Kidney (tissue), 14 donors: ENCODE measurements around the gene TMEM235. TPM values are rescaled to one million over a fixed set of nuclear protein-coding genes. Genes with fewer than 3 reads are reported as not detected.

Experiments
- DNase-seq, 5 donors: peaks; one replicate each; pipeline ENCODE4 v3.0.0-alpha.2; 2013 to 2020
- FAIRE-seq: peaks from 2 replicates; lab custom pipeline; 2012; peaks lifted over from hg19 to GRCh38; lab: Jason Lieb, UNC
- H3K27ac ChIP-seq, 2 donors: one replicate each; pipeline ENCODE4 v1.7.0; 2013; ENCODE audit warnings: low read depth in 2 of 2, low read length in 2 of 2, inconsistent platforms in 1 of 2
- H3K27me3 ChIP-seq: one replicate; pipeline ENCODE4 v1.7.1; 2013; ENCODE audit warnings: low read length, inconsistent platforms; ENCODE audit not compliant: control insufficient read depth, insufficient read depth
- H3K36me3 ChIP-seq, 3 donors: one replicate each; pipeline versions ENCODE4 v1.7.0 to v1.7.1; 2013; ENCODE audit warnings: low read length in 3 of 3, control low read depth in 1 of 3, inconsistent platforms in 1 of 3; ENCODE audit not compliant: insufficient read depth in 3 of 3, control insufficient read depth in 2 of 3
- H3K4me1 ChIP-seq, 3 donors: one replicate each; pipeline versions ENCODE4 v1.7.0 to v1.7.1; 2013; ENCODE audit warnings: low read length in 3 of 3, inconsistent platforms in 1 of 3, low read depth in 1 of 3; ENCODE audit not compliant: control insufficient read depth in 2 of 3, insufficient read depth in 2 of 3
- H3K4me3 ChIP-seq, 3 donors: one replicate each; pipeline versions ENCODE4 v1.7.0 to v1.8.1; 2013; ENCODE audit warnings: low read length in 3 of 3, control low read depth in 1 of 3, inconsistent platforms in 1 of 3
- H3K9ac ChIP-seq, 3 donors: one replicate each; pipeline versions ENCODE4 v1.7.0 to v1.7.1; 2013; ENCODE audit warnings: low read length in 3 of 3, control low read depth in 1 of 3, inconsistent platforms in 1 of 3
- H3K9me3 ChIP-seq, 3 donors: one replicate each; pipeline versions ENCODE4 v1.7.0 to v1.7.1; 2013; ENCODE audit warnings: low read length in 3 of 3, control low read depth in 1 of 3, inconsistent platforms in 1 of 3; ENCODE audit not compliant: control insufficient read depth in 2 of 3, insufficient read depth in 1 of 3
- CTCF ChIP-seq: IDR thresholded peaks from 3 replicates; pipeline ENCODE4 v1.5.1; 2012; ENCODE audit warnings: mild to moderate bottlenecking, moderate library complexity, borderline replicate concordance; ENCODE audit not compliant: insufficient read depth; ENCODE audit errors: extremely low read depth
- intact Hi-C: fragments of 100-400 bp; cut with DNase I; formaldehyde crosslinking; loops from one replicate; pipeline ENCODE4 v1.11.1; 2022
- polyA plus RNA-seq: library from polyadenylated mRNA; stranded (reverse); fragments of 350-450 nt; fragmentation: Illumina TruSeq; extraction: RNeasy Lipid Tissue Mini Kit (QIAGEN cat#74804); gene quantifications from one replicate; pipeline ENCODE4 v1.2.3, GENCODE V29; 2014; ENCODE audit warnings: low read depth, low replicate concordance; ENCODE audit not compliant: insufficient read depth
- total RNA-seq: library from RNA; stranded (reverse); fragmentation: NEBNext Ultra II Directional; extraction: Animal tissue kit (Norgen Biotek cat#: 25700); gene quantifications from one replicate; pipeline ENCODE4 v1.2.1, GENCODE V29; 2021
- donor health status: control.
- donor health status: control.
- donor health status: control.
- donor health status: control.
- donor health status: control.
- donor health status: DM: yes; HTN: yes; CAD: no.
- donor health status: Normal renal cell carcinoma (clear cell type).

TMEM235 gene
- total and polyA plus RNA-seq, 2 donors from 2014 or later = not detected

- peak in 1 of 5 donors; percentile 54 for DNase-seq
- TF ChIP-seq CTCF = no peak
- H3K9ac ChIP-seq = peak overlapping the region in 1 of 3 donors; percentile 56
These were observed 47.1 kb upstream of the TMEM235 start for GRCh38 chr17:78184351-78184750.

GRCh38 chr17:78184868-78185267, 46.6 kb upstream of the TMEM235 start:
- no peak for TF ChIP-seq CTCF
- Histone ChIP-seq H3K4me3 (peak overlapping the region in 2 of 3 donors; percentile 59 to 70), H3K4me1 (peaks cover 0 to 20% (median 17%) of the 10 kb centered on the region in 3 donors), H3K36me3 (no peaks in the 10 kb centered on the region), H3K27ac (peak overlapping the region; percentile 75 to 84), H3K9me3 (no peaks in the 10 kb centered on the region), H3K9ac (peak overlapping the region in 2 of 3 donors; percentile 3 to 54), H3K27me3 (no peaks in the 10 kb centered on the region)
- DNase-seq (peak in 3 of 5 donors; percentile 42 to 71 (median 59)), FAIRE-seq (no peak)
- intact Hi-C loops = no loop called here

More at GRCh38 chr17:78184351-78184750, 47.1 kb upstream of the TMEM235 start:
- peaks cover 0 to 20% (median 17%) of the 10 kb centered on the region in 3 donors for H3K4me1 ChIP-seq
- H3K27me3 ChIP-seq = no peaks in the 10 kb centered on the region
- no peaks in the 10 kb centered on the region for H3K9me3 ChIP-seq
- intact Hi-C loops = no loop called here
- no peak for FAIRE-seq
- no peaks in the 10 kb centered on the region for H3K36me3 ChIP-seq
- H3K4me3 ChIP-seq = peak overlapping the region in 1 of 3 donors; percentile 70
- H3K27ac ChIP-seq = peak overlapping the region; percentile 75 to 86

GRCh38 chr17:78185981-78186691, 45.3 kb upstream of the TMEM235 start:
- no peak for TF ChIP-seq CTCF
- Histone ChIP-seq H3K27ac (no peak overlapping the region), H3K27me3 (no peaks in the 10 kb centered on the region), H3K9ac (no peak overlapping the region), H3K4me1 (peaks cover 0 to 24% (median 17%) of the 10 kb centered on the region in 3 donors), H3K36me3 (peaks cover 0 to 2% (median 0%) of the 10 kb centered on the region in 3 donors), H3K9me3 (no peaks in the 10 kb centered on the region), H3K4me3 (peak overlapping the region in 2 of 3 donors; percentile 19 to 70)
- peak in 2 of 5 donors; percentile 47 to 68 for DNase-seq
- intact Hi-C loops = no loop called here
- no peak for FAIRE-seq
